ENCODE data around the gene KIAA2012.

The KIAA2012 gene

DNA sequence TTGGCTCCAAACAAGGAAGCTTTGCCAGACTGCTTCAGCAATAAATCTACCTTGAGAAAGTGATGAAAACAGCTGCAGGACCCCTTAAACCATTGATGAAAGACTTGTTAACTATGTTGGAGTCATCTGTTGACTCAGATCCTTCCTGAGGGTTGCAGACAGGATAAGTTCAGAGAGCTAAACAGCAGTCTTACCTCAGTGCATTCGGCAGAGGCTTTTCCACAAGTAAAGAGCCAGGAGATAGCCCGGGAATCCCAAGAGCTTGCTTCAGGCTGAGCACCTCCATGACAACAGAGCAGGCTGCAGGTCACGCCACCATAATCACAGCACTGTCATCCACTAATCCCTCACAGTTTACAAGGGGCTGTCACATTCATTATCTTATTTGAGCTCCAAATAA is 23.7 kb downstream of the KIAA2012 start:
- TF ChIP-seq, protein P1, sequence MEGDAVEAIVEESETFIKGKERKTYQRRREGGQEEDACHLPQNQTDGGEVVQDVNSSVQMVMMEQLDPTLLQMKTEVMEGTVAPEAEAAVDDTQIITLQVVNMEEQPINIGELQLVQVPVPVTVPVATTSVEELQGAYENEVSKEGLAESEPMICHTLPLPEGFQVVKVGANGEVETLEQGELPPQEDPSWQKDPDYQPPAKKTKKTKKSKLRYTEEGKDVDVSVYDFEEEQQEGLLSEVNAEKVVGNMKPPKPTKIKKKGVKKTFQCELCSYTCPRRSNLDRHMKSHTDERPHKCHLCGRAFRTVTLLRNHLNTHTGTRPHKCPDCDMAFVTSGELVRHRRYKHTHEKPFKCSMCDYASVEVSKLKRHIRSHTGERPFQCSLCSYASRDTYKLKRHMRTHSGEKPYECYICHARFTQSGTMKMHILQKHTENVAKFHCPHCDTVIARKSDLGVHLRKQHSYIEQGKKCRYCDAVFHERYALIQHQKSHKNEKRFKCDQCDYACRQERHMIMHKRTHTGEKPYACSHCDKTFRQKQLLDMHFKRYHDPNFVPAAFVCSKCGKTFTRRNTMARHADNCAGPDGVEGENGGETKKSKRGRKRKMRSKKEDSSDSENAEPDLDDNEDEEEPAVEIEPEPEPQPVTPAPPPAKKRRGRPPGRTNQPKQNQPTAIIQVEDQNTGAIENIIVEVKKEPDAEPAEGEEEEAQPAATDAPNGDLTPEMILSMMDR (IDR thresholded peaks at IDR 0.05; ENCODE audit: insufficient read depth, low read length, poor library complexity, severe bottlenecking) = no peak
- H3K36me3 ChIP-seq (ENCODE audit: control insufficient read depth, insufficient read depth, low read length) = no peaks in the 10 kb centered on the region
- no peak overlapping the region for H3K4me3 ChIP-seq (replicated peaks; ENCODE audit: low read depth, low read length)
- no peaks in the 10 kb centered on the region for H3K27me3 ChIP-seq (replicated peaks; ENCODE audit: control insufficient read depth, insufficient read depth, low read length)
- no peak for DNase-seq (ENCODE audit: extremely low read depth, insufficient read length)

DNA sequence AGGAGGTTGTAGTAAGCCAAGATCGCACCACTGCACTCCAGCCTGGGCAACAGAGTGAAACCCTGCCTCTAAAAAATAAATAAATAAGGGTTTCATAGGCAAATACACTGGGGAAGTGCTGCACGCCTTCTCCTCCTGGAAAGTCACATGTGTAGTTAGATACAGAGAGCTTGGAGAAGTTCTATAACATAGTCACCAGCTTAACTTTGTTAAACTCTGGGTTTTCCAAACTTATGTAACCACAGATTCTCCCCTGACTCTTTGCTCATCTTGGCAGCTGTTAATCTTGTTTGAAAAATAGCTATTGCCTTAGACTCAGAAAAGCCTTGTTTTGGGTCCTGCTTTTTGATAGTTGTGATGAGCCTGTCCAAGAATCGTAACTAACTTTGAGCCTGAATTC is 25.2 kb downstream of the KIAA2012 start:
- TF ChIP-seq, protein P1 (IDR thresholded peaks at IDR 0.05; ENCODE audit: insufficient read depth, low read length, poor library complexity, severe bottlenecking) = no peak

DNA sequence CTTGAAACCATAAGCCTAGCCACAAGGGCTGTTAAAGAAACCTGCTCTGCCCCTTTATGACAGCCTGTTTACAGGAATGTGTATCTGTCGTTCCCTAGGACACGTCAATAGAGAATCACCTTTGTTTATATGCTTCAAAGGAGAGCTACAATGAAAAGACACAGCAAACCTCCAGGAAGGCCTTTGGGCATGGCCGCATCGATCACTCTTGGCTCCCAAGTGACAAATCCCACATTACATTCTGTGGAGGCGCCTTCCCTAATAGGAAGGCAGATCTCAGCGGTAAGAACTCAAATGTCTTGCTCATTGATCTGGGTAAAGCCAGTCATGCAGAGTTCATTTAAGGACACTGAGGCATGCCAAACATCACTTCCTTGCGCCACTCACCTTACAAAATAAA is 26.5 kb downstream of the KIAA2012 start:
- Histone ChIP-seq H3K4me3 (replicated peaks; ENCODE audit: low read depth, low read length) (no peak overlapping the region), H3K27me3 (replicated peaks; ENCODE audit: control insufficient read depth, insufficient read depth, low read length) (no peaks in the 10 kb centered on the region), H3K36me3 (ENCODE audit: control insufficient read depth, insufficient read depth, low read length) (no peaks in the 10 kb centered on the region)
- TF ChIP-seq, protein P1 (IDR thresholded peaks at IDR 0.05; ENCODE audit: insufficient read depth, low read length, poor library complexity, severe bottlenecking) = no peak
- no peak for DNase-seq (ENCODE audit: extremely low read depth, insufficient read length)

More for the DNA sequence above, 25.2 kb downstream of the KIAA2012 start:
- Histone ChIP-seq H3K36me3 (ENCODE audit: control insufficient read depth, insufficient read depth, low read length) (no peaks in the 10 kb centered on the region), H3K4me3 (replicated peaks; ENCODE audit: low read depth, low read length) (no peak overlapping the region), H3K27me3 (replicated peaks; ENCODE audit: control insufficient read depth, insufficient read depth, low read length) (no peaks in the 10 kb centered on the region)
- no peak for DNase-seq (ENCODE audit: extremely low read depth, insufficient read length)

DNA sequence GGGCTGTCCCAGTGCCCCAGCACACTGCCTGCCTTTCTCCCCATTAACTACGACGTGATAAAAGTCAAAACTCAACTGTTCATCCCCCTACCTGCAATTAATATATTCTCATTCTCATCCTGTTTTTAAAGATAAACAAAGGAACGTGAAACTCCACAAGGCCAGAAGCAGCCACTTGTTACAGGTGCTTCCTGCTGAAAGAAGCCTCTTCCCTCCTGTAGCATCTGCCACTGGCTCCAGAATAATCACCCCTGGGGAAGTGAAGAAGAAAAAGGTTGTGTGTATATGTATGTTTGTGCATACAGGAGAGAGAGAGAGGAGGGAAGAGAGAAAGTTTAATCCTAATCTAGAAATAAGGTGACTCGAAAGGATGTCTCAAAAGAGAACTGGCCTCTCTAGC is 27.1 kb downstream of the KIAA2012 start:
- Histone ChIP-seq H3K36me3 (ENCODE audit: control insufficient read depth, insufficient read depth, low read length) (no peaks in the 10 kb centered on the region), H3K4me3 (replicated peaks; ENCODE audit: low read depth, low read length) (no peak overlapping the region), H3K27me3 (replicated peaks; ENCODE audit: control insufficient read depth, insufficient read depth, low read length) (no peaks in the 10 kb centered on the region)
- DNase-seq (ENCODE audit: extremely low read depth, insufficient read length) = no peak
- TF ChIP-seq, protein P1 (IDR thresholded peaks at IDR 0.05; ENCODE audit: insufficient read depth, low read length, poor library complexity, severe bottlenecking) = no peak

DNA sequence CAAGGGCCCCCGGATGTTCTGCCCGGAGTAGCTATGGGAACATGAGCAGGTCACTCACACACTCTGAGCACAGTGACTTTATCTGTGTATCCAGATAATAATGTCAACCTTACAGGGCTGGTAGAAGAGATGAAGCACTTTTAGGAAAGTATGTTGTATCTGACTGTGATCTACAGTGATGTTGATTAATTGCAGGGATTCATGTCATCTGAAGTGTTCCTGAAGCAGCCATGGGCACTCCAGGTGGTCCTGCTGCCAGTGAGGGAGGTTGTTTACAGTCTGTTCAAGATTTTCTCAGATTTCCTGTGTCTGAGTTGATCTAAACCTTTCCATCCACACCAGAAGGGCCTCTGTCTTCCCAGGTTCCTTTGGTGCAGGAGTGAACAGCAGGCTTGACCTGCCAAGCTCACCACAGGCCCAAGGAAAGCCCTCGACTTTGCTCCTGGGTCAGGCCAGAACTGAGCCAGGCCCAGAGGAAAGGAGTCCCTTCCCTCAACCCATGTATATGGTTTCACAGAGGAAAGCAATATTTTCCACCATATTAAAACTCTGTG is 28.0 kb downstream of the KIAA2012 start:
- TF ChIP-seq, protein P1 (IDR thresholded peaks at IDR 0.05; ENCODE audit: insufficient read depth, low read length, poor library complexity, severe bottlenecking) = no peak
- Histone ChIP-seq H3K36me3 (ENCODE audit: control insufficient read depth, insufficient read depth, low read length) (no peaks in the 10 kb centered on the region), H3K4me3 (replicated peaks; ENCODE audit: low read depth, low read length) (no peak overlapping the region), H3K27me3 (replicated peaks; ENCODE audit: control insufficient read depth, insufficient read depth, low read length) (no peaks in the 10 kb centered on the region; the same call in 1 of the 2 replicates)
- DNase-seq (ENCODE audit: extremely low read depth, insufficient read length) = no peak

Measured in GM06990 (cell line).